HepG2 (cell line): ENCODE measurements around the gene ZNF117. TPM values are rescaled to one million over a fixed set of nuclear protein-coding genes. Genes with fewer than 3 reads are reported as not detected.
A peak's percentile ranks its signal among the peaks of the same experiment; 100 is the strongest.

Experiments
- CC2D1A ChIP-seq: sonication (generic); formaldehyde crosslinking; IDR thresholded peaks from 2 replicates; pipeline ENCODE4 v1.8.1; 2023; ENCODE audit warnings: mild to moderate bottlenecking, missing genetic modification reagents
- IKZF4 ChIP-seq: sonication (generic); formaldehyde crosslinking; IDR thresholded peaks from 2 replicates; pipeline ENCODE4 v1.5.1; 2020; ENCODE audit warnings: borderline replicate concordance, mild to moderate bottlenecking, low read depth, missing genetic modification reagents; ENCODE audit errors: not compliant biosample characterization
- KDM6A ChIP-seq: IDR thresholded peaks from 2 replicates; pipeline ENCODE4 v1.6.1; 2016; ENCODE audit warnings: low read depth
- MAX ChIP-seq: IDR thresholded peaks from 2 replicates; pipeline ENCODE4 v1.6.1; 2012; ENCODE audit warnings: inconsistent platforms
- NR2C2 ChIP-seq: sonication (generic); formaldehyde crosslinking; IDR thresholded peaks from 2 replicates; pipeline ENCODE4 v1.4.0; 2020; ENCODE audit warnings: missing genetic modification reagents, mild to moderate bottlenecking, moderate library complexity, borderline replicate concordance
- PHF20 ChIP-seq: sonication (generic); formaldehyde crosslinking; IDR thresholded peaks from 2 replicates; pipeline ENCODE4 v1.5.0; 2020; ENCODE audit warnings: mild to moderate bottlenecking, missing genetic modification reagents
- PHF8 ChIP-seq: sonication (generic); formaldehyde crosslinking; IDR thresholded peaks from 2 replicates; pipeline ENCODE4 v1.5.0; 2020; ENCODE audit warnings: missing genetic modification reagents
- SIX1 ChIP-seq: sonication (generic); formaldehyde crosslinking; IDR thresholded peaks from 2 replicates; pipeline ENCODE4 v1.4.0; 2020; ENCODE audit warnings: missing genetic modification reagents, borderline replicate concordance
- SNAPC4 ChIP-seq: sonication (generic); formaldehyde crosslinking; IDR thresholded peaks from 2 replicates; pipeline ENCODE4 v1.4.0; 2020; ENCODE audit warnings: mild to moderate bottlenecking, missing genetic modification reagents
- SRSF1 ChIP-seq: fragments of 200-400 bp; formaldehyde crosslinking; optimal IDR thresholded peaks from 2 replicates; pipeline ENCODE3; 2017; ENCODE audit warnings: mild to moderate bottlenecking, low read depth, low read length, moderate library complexity
- TCF7 ChIP-seq: sonication (generic); IDR thresholded peaks from 2 replicates; pipeline ENCODE4 v1.6.1; 2016; ENCODE audit warnings: antibody characterized with exemption, low read depth
- TCF7L2 ChIP-seq: IDR thresholded peaks from 2 replicates; pipeline ENCODE4 v1.6.1; 2011; ENCODE audit warnings: mild to moderate bottlenecking, low read depth, low read length, moderate library complexity
- TFDP1 ChIP-seq: IDR thresholded peaks from 2 replicates; pipeline ENCODE4 v1.6.1; 2016; ENCODE audit warnings: missing compliant biosample characterization, missing genetic modification reagents, borderline replicate concordance
- TRIM24 ChIP-seq: sonication (generic); formaldehyde crosslinking; IDR thresholded peaks from 2 replicates; pipeline ENCODE4 v1.8.0; 2022; ENCODE audit warnings: mild to moderate bottlenecking, missing genetic modification reagents
- ZFAT ChIP-seq: sonication (generic); formaldehyde crosslinking; conservative IDR thresholded peaks from 2 replicates; pipeline ENCODE4 v1.8.1; 2023; ENCODE audit warnings: missing genetic modification reagents, inconsistent platforms
- ZNF253 ChIP-seq: sonication (generic); formaldehyde crosslinking; IDR thresholded peaks from 2 replicates; pipeline ENCODE4 v1.8.0; 2022; ENCODE audit warnings: mild to moderate bottlenecking, missing genetic modification reagents, borderline replicate concordance
- ZNF317 ChIP-seq: sonication (generic); formaldehyde crosslinking; IDR thresholded peaks from 2 replicates; pipeline ENCODE4 v1.5.0; 2020; ENCODE audit warnings: mild to moderate bottlenecking, missing genetic modification reagents
- ZNF33B ChIP-seq: sonication (generic); formaldehyde crosslinking; IDR thresholded peaks from 2 replicates; pipeline ENCODE4 v1.5.1; 2020; ENCODE audit warnings: mild to moderate bottlenecking, missing genetic modification reagents
- ZNF496 ChIP-seq: sonication (generic); formaldehyde crosslinking; IDR thresholded peaks from 2 replicates; pipeline ENCODE4 v1.8.1; 2023; ENCODE audit warnings: mild to moderate bottlenecking, moderate library complexity, missing genetic modification reagents; ENCODE audit not compliant: insufficient replicate concordance
- ZNF703 ChIP-seq: sonication (generic); formaldehyde crosslinking; IDR thresholded peaks from 2 replicates; pipeline ENCODE4 v1.5.1; 2020; ENCODE audit warnings: missing genetic modification reagents, mild to moderate bottlenecking, moderate library complexity, borderline replicate concordance
- ZNF746 ChIP-seq: sonication (generic); formaldehyde crosslinking; IDR thresholded peaks from 2 replicates; pipeline ENCODE4 v1.8.0; 2022; ENCODE audit warnings: mild to moderate bottlenecking, missing genetic modification reagents
- ZNF768 ChIP-seq: sonication (generic); formaldehyde crosslinking; IDR thresholded peaks from 2 replicates; pipeline ENCODE4 v1.4.0; 2020; ENCODE audit warnings: missing genetic modification reagents
- ZNF816 ChIP-seq: sonication (generic); formaldehyde crosslinking; IDR thresholded peaks from 2 replicates; pipeline ENCODE4 v1.8.0; 2022; ENCODE audit warnings: missing genetic modification reagents, mild to moderate bottlenecking, borderline replicate concordance
- polyA plus RNA-seq, 8 experiments: library from polyadenylated mRNA; depleted of rRNA in 3 of 8; stranded (reverse) in 7 of 8; unstranded in 1 of 8; fragments of >200 nt; fragmentation: Illumina TruSeq in 4 of 8; extraction: Trizol in 4 of 8; gene quantifications; 2 replicates each; pipeline versions ENCODE4 v1.2.1 to v1.2.3, GENCODE V29; 2011 to 2016; ENCODE audit warnings: low read depth in 4 of 8, missing spikeins in 1 of 8, mixed read lengths in 1 of 8; ENCODE audit not compliant: insufficient read depth in 1 of 8
- total RNA-seq, 5 experiments: library from RNA; depleted of rRNA; stranded (reverse); fragments of >200 nt; fragmentation: Illumina TruSeq; extraction: Trizol; gene quantifications; 2 replicates each; pipeline ENCODE4 v1.2.3, GENCODE V29; 2016; ENCODE audit warnings: low read depth in 1 of 5

Gene ZNF117
- total and polyA plus RNA-seq, 2 of the 13 experiments (the other 11 are each of a cell fraction or from before 2014, with no cell fraction given), result 6.6 to 20.0 TPM

- TF ChIP-seq KDM6A (CRISPR knock-in tag) (no peak), ZNF253 (no peak), MAX (peak; percentile 36; the same call in 1 of the 2 replicates), PHF20 (peak; percentile 69), ZFAT (no peak), ZNF33B (0 out of 2 replicates have a peak, but pooled peaks have one; percentile 74), TCF7L2 (no peak), TRIM24 (CRISPR knock-in tag) (no peak), ZNF703 (CRISPR knock-in tag) (no peak), TCF7 (no peak), PHF8 (CRISPR knock-in tag) (peak; percentile 85), ZNF496 (CRISPR knock-in tag) (no peak), ZNF816 (CRISPR knock-in tag) (no peak), NR2C2 (CRISPR knock-in tag) (0 out of 2 replicates have a peak, but pooled peaks have one; percentile 23), IKZF4 (peak; percentile 77), ZNF768 (peak; percentile 55; the same call in 1 of the 2 replicates), SRSF1 (no peak), ZNF317 (CRISPR knock-in tag) (0 out of 2 replicates have a peak, but pooled peaks have one; percentile 28), CC2D1A (no peak), SNAPC4 (CRISPR knock-in tag) (no peak), ZNF746 (CRISPR knock-in tag) (peak; percentile 68; the same call in 1 of the 2 replicates), TFDP1 (CRISPR knock-in tag) (no peak), SIX1 (CRISPR knock-in tag) (no peak)
Measured at GRCh38 chr7:65006094-65006992, 15.5 kb upstream of the ZNF117 start, which contains the start of gene ERV3-1 (continued).
